RWPE1 (cell line): ENCODE data around the gene TNFRSF18.
A peak's percentile ranks its signal among the peaks of the same experiment; 100 is the strongest.

Experiments used
- CTCF ChIA-PET: fragments of 350-600 bp; sonication (Branson Sonifier 250); formaldehyde crosslinking; extraction: SDS; loops from one replicate; lab custom pipeline; 2021; lab: Yijun Ruan, JAX
- POLR2A ChIA-PET: fragments of 400-600 bp; formaldehyde crosslinking; extraction: SDS; loops from one replicate; lab custom pipeline; 2020; ENCODE audit warnings: antibody characterized with exemption; ENCODE audit not compliant: low non-redundant PET; lab: Yijun Ruan, JAX
- DNase-seq: peaks from one replicate; pipeline ENCODE4 v3.0.0; 2012; ENCODE audit warnings: low spot score
- H3K27ac ChIP-seq: fragments of 450-650 bp; 2 replicates; pipeline ENCODE4 v1.5.1; 2017
- CTCF ChIP-seq: fragments of 450-650 bp; conservative IDR thresholded peaks from 2 replicates; pipeline ENCODE4 v1.5.1; 2017; ENCODE audit warnings: low read depth, mild to moderate bottlenecking

Gene TNFRSF18

GRCh38 chr1:1162597-1163537, 43.5 kb downstream of the TNFRSF18 start:
- TF ChIP-seq CTCF: no peak
- ChIA-PET POLR2A (interaction anchor here (0.6 to 0.8 kb wide), 3 partner anchors 9 to 109 kb away, joined by 3 read pairs; no protein-coding TSS in a partner anchor), CTCF (interaction anchor here (0.6 to 4.6 kb wide), 5 partner anchors 31 to 408 kb away, joined by 3 to 26 read pairs (median 3); partner anchors contain the start of gene PERM1)
- DNase-seq: peak; percentile 70
- H3K27ac ChIP-seq: no peak overlapping the region

- TF ChIP-seq CTCF: no peak
- CTCF ChIA-PET: interaction anchor here (0.6 to 4.6 kb wide), 3 partner anchors 40 to 409 kb away, joined by 3 to 26 read pairs (median 3); no protein-coding TSS in a partner anchor
- H3K27ac ChIP-seq: no peak overlapping the region
- POLR2A ChIA-PET: interaction anchor here (0.6 kb wide), 1 partner anchor 110 kb away, joined by 3 read pairs; no protein-coding TSS in a partner anchor
- DNase-seq: no peak
These were observed 44.7 kb downstream of the TNFRSF18 start for GRCh38 chr1:1161683-1162079.

- POLR2A ChIA-PET: no interaction called here
- no peak for TF ChIP-seq CTCF
- CTCF ChIA-PET: interaction anchor here (0.6 to 4.6 kb wide), 2 partner anchors 39 to 70 kb away, joined by 3 to 26 read pairs; no protein-coding TSS in a partner anchor
- no peak for DNase-seq
- no peak overlapping the region for H3K27ac ChIP-seq
These were observed 45.2 kb downstream of the TNFRSF18 start for GRCh38 chr1:1161078-1161682.

GRCh38 chr1:1160281-1160930, 46.0 kb downstream of the TNFRSF18 start:
- H3K27ac ChIP-seq: no peak overlapping the region
- no peak for TF ChIP-seq CTCF
- ChIA-PET POLR2A (no interaction called here), CTCF (interaction anchor here (0.6 to 4.6 kb wide), 3 partner anchors 38 to 71 kb away, joined by 3 to 26 read pairs (median 3); no protein-coding TSS in a partner anchor)
- DNase-seq: no peak

GRCh38 chr1:1157914-1158710, 48.3 kb downstream of the TNFRSF18 start:
- POLR2A ChIA-PET: no interaction called here
- peak overlapping the region; percentile 83 for H3K27ac ChIP-seq

More at GRCh38 chr1:1157914-1158710, 48.3 kb downstream of the TNFRSF18 start:
- no peak for TF ChIP-seq CTCF
- CTCF ChIA-PET: interaction anchor here (0.6 kb wide), 1 partner anchor 40 kb away, joined by 3 read pairs; no protein-coding TSS in a partner anchor
- no peak for DNase-seq
